H1 (cell line): ENCODE data around the gene FARS2. TPM values are rescaled to one million over a fixed set of nuclear protein-coding genes. Genes with fewer than 3 reads are reported as not detected.

Source experiments
- CTCF ChIA-PET: fragments of 300-600 bp; sonication (Branson Sonifier 250); formaldehyde crosslinking; loops from one replicate; lab custom pipeline; 2021; ENCODE audit not compliant: partially characterized antibody; lab: Charles Lee
- POLR2A ChIA-PET: fragments of 300-600 bp; sonication (Branson Sonifier 250); formaldehyde crosslinking; loops from one replicate; lab custom pipeline; 2021; ENCODE audit warnings: inconsistent platforms; ENCODE audit not compliant: partially characterized antibody; lab: Charles Lee
- DNase-seq, 2 experiments: peaks; one replicate each; pipeline versions ENCODE4 v3.0.0 to v3.0.0-alpha.2; 2010 to 2022; ENCODE audit warnings: low spot score in 2 of 2, low read depth in 1 of 2, mixed read lengths in 1 of 2
- FAIRE-seq: peaks from 2 replicates; lab custom pipeline; 2011; peaks lifted over from hg19 to GRCh38; lab: Jason Lieb, UNC
- H2AFZ ChIP-seq: 2 replicates; pipeline ENCODE4 v1.8.1; 2012; ENCODE audit warnings: low read length, inconsistent platforms
- H2AK5ac ChIP-seq: 2 replicates; pipeline ENCODE4 v1.6.1; 2013; ENCODE audit warnings: low read depth, low read length
- H2BK120ac ChIP-seq: replicated peaks from 2 replicates; pipeline ENCODE3; 2013; ENCODE audit warnings: low read depth, low read length, inconsistent platforms
- H2BK12ac ChIP-seq: 2 replicates; pipeline ENCODE4 v1.6.1; 2013; ENCODE audit warnings: low read depth, low read length
- H2BK15ac ChIP-seq: 2 replicates; pipeline ENCODE4 v1.6.1; 2013; ENCODE audit warnings: low read length
- H2BK20ac ChIP-seq: 2 replicates; pipeline ENCODE4 v1.6.1; 2013; ENCODE audit warnings: low read length
- H2BK5ac ChIP-seq: 2 replicates; pipeline ENCODE4 v1.6.1; 2013; ENCODE audit warnings: low read depth, low read length
- H3K14ac ChIP-seq: 2 replicates; pipeline ENCODE4 v1.6.1; 2013; ENCODE audit warnings: inconsistent platforms; ENCODE audit not compliant: insufficient read length
- H3K18ac ChIP-seq: 2 replicates; pipeline ENCODE4 v1.6.1; 2013; ENCODE audit warnings: low read length; ENCODE audit errors: extremely low read depth
- H3K23ac ChIP-seq: 2 replicates; pipeline ENCODE4 v1.6.1; 2013; ENCODE audit warnings: inconsistent platforms; ENCODE audit not compliant: insufficient read length
- H3K23me2 ChIP-seq: 2 replicates; pipeline ENCODE4 v1.6.1; 2013; ENCODE audit warnings: low read depth, low read length
- H3K27ac ChIP-seq: 2 replicates; pipeline ENCODE4 v1.6.1; 2011; ENCODE audit warnings: low read depth, low read length, inconsistent platforms
- H3K27me3 ChIP-seq, 4 experiments: replicated peaks in 1 of 4; 1 replicate in 1 of 4; 2 replicates in 3 of 4; pipeline versions ENCODE4 v1.6.1 to v1.8.1; 2011 to 2013; ENCODE audit warnings: low read length in 3 of 4, mild to moderate bottlenecking in 3 of 4, inconsistent platforms in 2 of 4, mixed read lengths in 2 of 4, moderate library complexity in 1 of 4; ENCODE audit not compliant: control insufficient read depth in 3 of 4, insufficient read depth in 3 of 4; ENCODE audit errors: extremely low read depth in 1 of 4
- H3K36me3 ChIP-seq, 4 experiments: 2 replicates each; pipeline versions ENCODE4 v1.6.1 to v1.8.1; 2011 to 2013; ENCODE audit warnings: mild to moderate bottlenecking in 4 of 4, low read length in 3 of 4, moderate library complexity in 2 of 4, control low read depth in 1 of 4, inconsistent platforms in 1 of 4; ENCODE audit not compliant: insufficient read depth in 4 of 4, control insufficient read depth in 2 of 4
- H3K4ac ChIP-seq: replicated peaks from 2 replicates; pipeline ENCODE3; 2013; ENCODE audit warnings: low read length, low read depth, mixed read lengths, inconsistent platforms; ENCODE audit not compliant: insufficient read length
- H3K4me1 ChIP-seq, 4 experiments: replicated peaks in 1 of 4; 1 replicate in 1 of 4; 2 replicates in 3 of 4; pipeline versions ENCODE4 v1.6.1 to v1.8.1; 2011 to 2013; ENCODE audit warnings: low read length in 3 of 4, inconsistent platforms in 2 of 4, mixed read lengths in 1 of 4; ENCODE audit not compliant: insufficient read depth in 4 of 4, control insufficient read depth in 3 of 4
- H3K4me2 ChIP-seq, 2 experiments: 2 replicates each; pipeline versions ENCODE4 v1.6.1 to v1.8.1; 2011 to 2013; ENCODE audit warnings: low read depth in 2 of 2, low read length in 2 of 2, control low read depth in 1 of 2, inconsistent platforms in 1 of 2, mild to moderate bottlenecking in 1 of 2; ENCODE audit not compliant: insufficient read depth in 1 of 2
- H3K4me3 ChIP-seq, 4 experiments: fragments of 200-600, 300-600 bp in 1 of 4; sonication (generic), shearing (Covaris generic), sonication (Bioruptor Twin) in 1 of 4; 2 replicates each; pipeline versions ENCODE4 v1.5.1 to v1.8.1; 2011 to 2016; ENCODE audit warnings: low read length in 4 of 4, low read depth in 3 of 4, control low read depth in 2 of 4, inconsistent platforms in 2 of 4, mild to moderate bottlenecking in 2 of 4, mixed read lengths in 1 of 4, moderate library complexity in 1 of 4; ENCODE audit not compliant: insufficient read depth in 2 of 4; ENCODE audit errors: extremely low read depth in 1 of 4
- H3K56ac ChIP-seq: replicated peaks from 2 replicates; pipeline ENCODE3; 2013; ENCODE audit warnings: low read depth, mild to moderate bottlenecking, mixed read lengths, low read length, inconsistent platforms; ENCODE audit not compliant: insufficient read length
- H3K79me1 ChIP-seq: 2 replicates; pipeline ENCODE4 v1.6.1; 2013; ENCODE audit warnings: low read depth, low read length, control low read depth
- H3K79me2 ChIP-seq, 2 experiments: 2 replicates each; pipeline versions ENCODE4 v1.6.1 to v1.8.1; 2012 to 2013; ENCODE audit warnings: low read length in 2 of 2, mild to moderate bottlenecking in 2 of 2, inconsistent platforms in 1 of 2; ENCODE audit not compliant: insufficient read depth in 2 of 2, control insufficient read depth in 1 of 2
- H3K9ac ChIP-seq, 4 experiments: replicated peaks in 1 of 4; 1 replicate in 1 of 4; 2 replicates in 3 of 4; pipeline versions ENCODE4 v1.6.1 to v1.8.1; 2011 to 2013; ENCODE audit warnings: low read depth in 3 of 4, low read length in 3 of 4, control low read depth in 2 of 4, mild to moderate bottlenecking in 2 of 4, moderate library complexity in 2 of 4, inconsistent platforms in 1 of 4; ENCODE audit errors: extremely low read depth in 1 of 4
- H3K9me3 ChIP-seq, 2 experiments: 2 replicates each; pipeline versions ENCODE4 v1.6.1 to v1.8.1; 2012 to 2013; ENCODE audit warnings: mild to moderate bottlenecking in 2 of 2, moderate library complexity in 2 of 2, control low read depth in 1 of 2, inconsistent platforms in 1 of 2, low read depth in 1 of 2, low read length in 1 of 2, mixed read lengths in 1 of 2; ENCODE audit not compliant: insufficient read depth in 2 of 2
- H4K20me1 ChIP-seq, 2 experiments: replicated peaks in 1 of 2; 2 replicates each; pipeline versions ENCODE3 to v1.8.1; 2011 to 2013; ENCODE audit warnings: inconsistent platforms in 2 of 2, low read length in 2 of 2, mild to moderate bottlenecking in 1 of 2; ENCODE audit not compliant: insufficient read depth in 2 of 2, control insufficient read depth in 1 of 2
- H4K5ac ChIP-seq: 2 replicates; pipeline ENCODE4 v1.6.1; 2013; ENCODE audit warnings: low read length, low read depth, mixed read lengths, inconsistent platforms; ENCODE audit not compliant: insufficient read length
- H4K8ac ChIP-seq: 2 replicates; pipeline ENCODE4 v1.8.0; 2013; ENCODE audit warnings: mild to moderate bottlenecking, moderate library complexity, low read length, inconsistent platforms; ENCODE audit not compliant: insufficient read depth; ENCODE audit errors: extremely low read depth
- H4K91ac ChIP-seq: replicated peaks from 2 replicates; pipeline ENCODE3; 2013; ENCODE audit warnings: low read length, mixed read lengths, inconsistent platforms; ENCODE audit not compliant: insufficient read length
- CHD1 ChIP-seq: IDR thresholded peaks from 2 replicates; pipeline ENCODE4 v1.6.1; 2012; ENCODE audit warnings: low read depth, low read length, improper control_type of control experiment
- CTCF ChIP-seq, 3 experiments: IDR thresholded peaks; 1 replicate in 2 of 3; 2 replicates in 1 of 3; pipeline versions ENCODE4 v1.5.1 to v1.6.1; 2011; ENCODE audit warnings: low read length in 3 of 3, mild to moderate bottlenecking in 3 of 3, inconsistent platforms in 2 of 3, low read depth in 1 of 3, moderate library complexity in 1 of 3; ENCODE audit not compliant: insufficient read depth in 1 of 3; ENCODE audit errors: control extremely low read depth in 1 of 3
- FOSL1 ChIP-seq: IDR thresholded peaks from 2 replicates; pipeline ENCODE4 v1.6.1; 2011; ENCODE audit warnings: mild to moderate bottlenecking, low read depth, low read length, moderate library complexity; ENCODE audit not compliant: insufficient read depth
- GTF2F1 ChIP-seq: IDR thresholded peaks from 2 replicates; pipeline ENCODE4 v1.6.1; 2012; ENCODE audit warnings: low read depth, low read length, improper control_type of control experiment, borderline replicate concordance
- JUND ChIP-seq: IDR thresholded peaks from 2 replicates; pipeline ENCODE4 v1.6.1; 2011; ENCODE audit warnings: mild to moderate bottlenecking, improper control_type of control experiment, low read length
- KDM1A ChIP-seq: fragments of 200-600, 300-600 bp; sonication (generic); IDR thresholded peaks from 2 replicates; pipeline ENCODE4 v1.7.1; 2016; ENCODE audit warnings: mild to moderate bottlenecking, low read length, borderline replicate concordance
- KDM5A ChIP-seq: fragments of 200-600 bp; IDR thresholded peaks from 2 replicates; pipeline ENCODE4 v1.7.1; 2012; ENCODE audit warnings: mild to moderate bottlenecking, low read length, inconsistent platforms, mixed read lengths
- RNF2 ChIP-seq: fragments of 200-900, 300-1000 bp; sonication (generic); IDR thresholded peaks from 2 replicates; pipeline ENCODE4 v1.7.1; 2016; ENCODE audit warnings: borderline replicate concordance, low read depth, mild to moderate bottlenecking, antibody characterized with exemption, low read length; ENCODE audit not compliant: poor library complexity, severe bottlenecking; ENCODE audit errors: missing control alignments
- RXRA ChIP-seq: IDR thresholded peaks from 2 replicates; pipeline ENCODE4 v1.6.1; 2011; ENCODE audit warnings: low read depth, mild to moderate bottlenecking, low read length, moderate library complexity; ENCODE audit not compliant: insufficient read depth
- USF2 ChIP-seq: IDR thresholded peaks from 2 replicates; pipeline ENCODE4 v1.6.1; 2011; ENCODE audit warnings: low read length, improper control_type of control experiment
- WGBS, 2 experiments: shearing (Covaris generic) in 1 of 2; methylation state at CpG; one replicate each; pipeline versions ENCODE4 v1.1.6 to v1.1.7; 2013 to 2015; ENCODE audit warnings: low lambda C conversion rate in 2 of 2, mixed read lengths in 2 of 2, inconsistent platforms in 1 of 2, low coverage in 1 of 2, missing lambda C conversion rate in 1 of 2; ENCODE audit not compliant: insufficient replicate concordance in 2 of 2, insufficient coverage in 1 of 2, insufficient read length in 1 of 2; ENCODE audit errors: extremely low coverage in 1 of 2, missing lambda C conversion rate in 1 of 2; 5-methylcytosine and 5-hydroxymethylcytosine counted together
- polyA plus RNA-seq, 7 experiments: library from polyadenylated mRNA; depleted of rRNA in 3 of 7; stranded (reverse) in 5 of 7; unstranded in 2 of 7; fragments of >200 nt in 5 of 7; fragments of 200-250 nt in 2 of 7; gene quantifications; 1 replicate in 5 of 7; 2 replicates in 1 of 7; 4 replicates in 1 of 7; pipeline versions ENCODE4 v1.2.1 to v1.2.3, GENCODE V29; 2011 to 2013; ENCODE audit warnings: missing spikeins in 2 of 7, mixed read lengths in 2 of 7
- total RNA-seq: library from RNA; stranded (reverse); fragmentation: NEBNext Ultra II Directional; extraction: Animal tissue kit (Norgen Biotek cat#: 25700); gene quantifications from 2 replicates; pipeline ENCODE4 v1.2.1, GENCODE V29; 2021

The FARS2 gene
- total and polyA plus RNA-seq, 2 of the 8 experiments (the other 6 are each of a cell fraction or from before 2014, with no cell fraction given) = 11.7 to 14.4 TPM

- no peak overlapping the region for H2BK12ac ChIP-seq
- no peaks in the 10 kb centered on the region for H3K9me3 ChIP-seq
- no peaks in the 10 kb centered on the region for H3K23me2 ChIP-seq
- no peaks in the 10 kb centered on the region; a peak in 1 of 7 replicates for H3K27me3 ChIP-seq
- no peak overlapping the region for H4K5ac ChIP-seq
- no peak overlapping the region for H3K14ac ChIP-seq
- DNase-seq (no peak), FAIRE-seq (no peak)
- H4K20me1 ChIP-seq = no peaks in the 10 kb centered on the region
- no peak overlapping the region for H3K4me3 ChIP-seq
- no peak overlapping the region for H2BK20ac ChIP-seq
- no peak overlapping the region for H4K8ac ChIP-seq
- no peak overlapping the region for H2AFZ ChIP-seq
- POLR2A ChIA-PET = no interaction called here
- H3K9ac ChIP-seq = no peak overlapping the region
- no peak overlapping the region for H2BK5ac ChIP-seq
- CTCF ChIA-PET = interaction anchor here (1.2 to 5.5 kb wide), 3 partner anchors 9 to 1060 kb away, joined by 3 to 29 read pairs (median 7); no protein-coding TSS in a partner anchor
- H3K4me1 ChIP-seq = no peaks in the 10 kb centered on the region
- no peaks in the 10 kb centered on the region for H3K79me2 ChIP-seq
- no peak overlapping the region for H3K4ac ChIP-seq
- 86% methylated on average over 2 of the region's 2 CpGs; no CpG with 5 or more reads in 1 of the 2 experiments for WGBS, 2 experiments
- H3K4me2 ChIP-seq = no peak overlapping the region
- H3K79me1 ChIP-seq = no peaks in the 10 kb centered on the region
- H3K27ac ChIP-seq = no peak overlapping the region
- H2BK15ac ChIP-seq = no peak overlapping the region
- no peak overlapping the region for H3K23ac ChIP-seq
- H3K18ac ChIP-seq = no peak overlapping the region
- H3K56ac ChIP-seq = no peak overlapping the region
- no peaks in the 10 kb centered on the region for H3K36me3 ChIP-seq
- no peak overlapping the region for H4K91ac ChIP-seq
- H2AK5ac ChIP-seq = no peak overlapping the region
- H2BK120ac ChIP-seq = no peak overlapping the region
- TF ChIP-seq JUND = no peak
- no peak for TF ChIP-seq KDM1A
- no peak for TF ChIP-seq RNF2
- TF ChIP-seq FOSL1 = no peak
- TF ChIP-seq USF2 = no peak
- TF ChIP-seq GTF2F1 = no peak
- no peak for TF ChIP-seq CTCF (IDR thresholded peaks at IDR 0.05; ENCODE audit: control extremely low read depth in 1 of 3, insufficient read depth in 1 of 3, low read depth in 1 of 3, low read length in 3 of 3)
- TF ChIP-seq RXRA = no peak
- TF ChIP-seq CHD1 = no peak
- no peak for TF ChIP-seq KDM5A
Measured at GRCh38 chr6:5486214-5486613, 224.9 kb downstream of the FARS2 start.
